ENCODE data around the gene ESYT3.

DNA sequence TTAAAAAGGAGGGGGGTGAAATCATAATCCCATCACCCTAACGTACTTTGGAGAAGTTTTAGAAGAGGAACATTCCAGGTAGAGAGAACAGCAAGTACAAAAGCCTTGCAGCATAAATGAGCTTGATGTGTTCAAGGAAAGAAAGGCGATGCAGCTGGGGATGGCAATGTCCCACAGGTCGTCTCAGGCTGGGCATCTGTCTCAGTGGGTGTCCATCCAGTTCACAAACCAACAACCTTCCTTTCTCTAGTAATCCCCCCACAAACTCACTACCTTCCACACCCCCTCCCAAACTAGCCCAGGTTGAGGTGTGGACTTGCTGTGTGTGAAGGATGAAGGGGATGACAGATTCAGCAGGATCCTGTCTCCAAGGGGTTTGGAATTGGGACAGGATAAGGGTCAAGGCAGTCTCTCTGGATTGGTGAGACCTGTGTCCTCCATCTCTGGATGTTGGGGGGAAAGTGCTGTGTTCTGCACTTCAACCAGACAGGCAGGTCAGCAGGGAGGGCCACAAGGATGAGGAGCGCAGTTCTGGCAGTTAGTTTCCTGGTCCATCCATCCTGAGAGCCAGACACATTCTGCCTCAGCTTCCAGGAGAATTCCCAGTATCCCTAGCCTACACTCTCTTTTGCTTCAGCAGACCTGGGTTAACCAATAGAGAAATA, 1.7 kb upstream of the ESYT3 start:
- TF ChIP-seq ZNF561 (tag by site-specific recombination; IDR thresholded peaks at IDR 0.05; ENCODE audit: borderline replicate concordance) = no peak
- no peak for TF ChIP-seq ZNF274 (IDR thresholded peaks at IDR 0.05; ENCODE audit: low read length)
- no peak for TF ChIP-seq ZNF274 (tag by site-specific recombination; IDR thresholded peaks at IDR 0.05; ENCODE audit: borderline replicate concordance)
- no peak for TF ChIP-seq ZNF324 (tag by site-specific recombination; IDR thresholded peaks at IDR 0.05)
- TF ChIP-seq, protein P1, sequence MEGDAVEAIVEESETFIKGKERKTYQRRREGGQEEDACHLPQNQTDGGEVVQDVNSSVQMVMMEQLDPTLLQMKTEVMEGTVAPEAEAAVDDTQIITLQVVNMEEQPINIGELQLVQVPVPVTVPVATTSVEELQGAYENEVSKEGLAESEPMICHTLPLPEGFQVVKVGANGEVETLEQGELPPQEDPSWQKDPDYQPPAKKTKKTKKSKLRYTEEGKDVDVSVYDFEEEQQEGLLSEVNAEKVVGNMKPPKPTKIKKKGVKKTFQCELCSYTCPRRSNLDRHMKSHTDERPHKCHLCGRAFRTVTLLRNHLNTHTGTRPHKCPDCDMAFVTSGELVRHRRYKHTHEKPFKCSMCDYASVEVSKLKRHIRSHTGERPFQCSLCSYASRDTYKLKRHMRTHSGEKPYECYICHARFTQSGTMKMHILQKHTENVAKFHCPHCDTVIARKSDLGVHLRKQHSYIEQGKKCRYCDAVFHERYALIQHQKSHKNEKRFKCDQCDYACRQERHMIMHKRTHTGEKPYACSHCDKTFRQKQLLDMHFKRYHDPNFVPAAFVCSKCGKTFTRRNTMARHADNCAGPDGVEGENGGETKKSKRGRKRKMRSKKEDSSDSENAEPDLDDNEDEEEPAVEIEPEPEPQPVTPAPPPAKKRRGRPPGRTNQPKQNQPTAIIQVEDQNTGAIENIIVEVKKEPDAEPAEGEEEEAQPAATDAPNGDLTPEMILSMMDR (tag by site-specific recombination; IDR thresholded peaks at IDR 0.05) = no peak
- no peak for TF ChIP-seq ZNF140 (tag by site-specific recombination; IDR thresholded peaks at IDR 0.05)
- TF ChIP-seq ZNF175 (tag by site-specific recombination; IDR thresholded peaks at IDR 0.05) = no peak
- no peak for TF ChIP-seq SCRT2 (tag by site-specific recombination; IDR thresholded peaks at IDR 0.05)
